IMR-90 (cell line): ENCODE measurements around the gene IRS2. TPM values are rescaled to one million over a fixed set of nuclear protein-coding genes. Genes with fewer than 3 reads are reported as not detected.

Experiments
- ATAC-seq: fragments of 200-7000 bp; cut with Tn5 transposase; 2 replicates; pipeline ENCODE4 v1.9.1; 2020; ENCODE audit warnings: low read depth, mild to moderate bottlenecking, moderate library complexity
- BruUV-seq: library from RNA; stranded (reverse); fragments of 400-500 nt; replicated peaks from 2 replicates; lab custom pipeline; 2021; lab: Mats Ljungman, UMichigan
- CTCF ChIA-PET: fragments of 300-600 bp; formaldehyde crosslinking; extraction: SDS; loops from one replicate; lab custom pipeline; 2021; ENCODE audit warnings: antibody characterized with exemption; lab: Yijun Ruan, JAX
- POLR2A ChIA-PET: fragments of 300-600 bp; sonication (Branson Sonifier 250); formaldehyde crosslinking; loops from one replicate; lab custom pipeline; 2022; ENCODE audit warnings: antibody characterized with exemption; ENCODE audit not compliant: unreplicated experiment; lab: Charles Lee
- DNase-seq: peaks from one replicate; pipeline ENCODE4 v3.0.0; 2013
- H2AFZ ChIP-seq: replicated peaks from 2 replicates; pipeline ENCODE3; 2013; ENCODE audit warnings: low read length, mild to moderate bottlenecking; ENCODE audit not compliant: poor library complexity
- H2AK5ac ChIP-seq: 2 replicates; pipeline ENCODE4 v1.6.1; 2013; ENCODE audit warnings: low read depth, low read length, inconsistent platforms
- H2AK9ac ChIP-seq: replicated peaks from 2 replicates; pipeline ENCODE3; 2013; ENCODE audit warnings: mild to moderate bottlenecking, low read depth, low read length, moderate library complexity; ENCODE audit not compliant: poor library complexity
- H2BK120ac ChIP-seq: 2 replicates; pipeline ENCODE4 v1.6.1; 2013; ENCODE audit warnings: low read depth, low read length, inconsistent platforms
- H2BK15ac ChIP-seq: 3 replicates; pipeline ENCODE4 v1.6.1; 2013; ENCODE audit warnings: low read depth, low read length, inconsistent platforms
- H2BK20ac ChIP-seq: 2 replicates; pipeline ENCODE4 v1.6.1; 2013; ENCODE audit warnings: low read depth, mild to moderate bottlenecking, inconsistent platforms, low read length, moderate library complexity
- H2BK5ac ChIP-seq: 2 replicates; pipeline ENCODE4 v1.6.1; 2013; ENCODE audit warnings: mild to moderate bottlenecking, low read depth, low read length, inconsistent platforms; ENCODE audit not compliant: poor library complexity, severe bottlenecking
- H3K14ac ChIP-seq: replicated peaks from 2 replicates; pipeline ENCODE4 v1.6.1; 2013; ENCODE audit warnings: low read depth, low read length, inconsistent platforms
- H3K18ac ChIP-seq: 2 replicates; pipeline ENCODE4 v1.6.1; 2013; ENCODE audit warnings: low read depth, low read length, control low read depth
- H3K23ac ChIP-seq: 2 replicates; pipeline ENCODE4 v1.6.1; 2013; ENCODE audit warnings: low read depth, low read length, inconsistent platforms
- H3K27ac ChIP-seq: 2 replicates; pipeline ENCODE4 v1.5.1; 2013; ENCODE audit warnings: mild to moderate bottlenecking, control low read depth, low read length; ENCODE audit not compliant: insufficient read depth
- H3K27me3 ChIP-seq: 2 replicates; pipeline ENCODE4 v1.6.1; 2013; ENCODE audit warnings: low read length; ENCODE audit not compliant: control insufficient read depth, insufficient read depth
- H3K36me3 ChIP-seq: 2 replicates; pipeline ENCODE4 v1.6.1; 2013; ENCODE audit warnings: low read length, mixed read lengths; ENCODE audit not compliant: control insufficient read depth, insufficient read depth
- H3K4ac ChIP-seq: 2 replicates; pipeline ENCODE4 v1.6.1; 2013; ENCODE audit warnings: low read depth, low read length, inconsistent platforms
- H3K4me1 ChIP-seq: 2 replicates; pipeline ENCODE4 v1.6.1; 2013; ENCODE audit warnings: low read length, mixed read lengths; ENCODE audit not compliant: control insufficient read depth, insufficient read depth
- H3K4me2 ChIP-seq: 2 replicates; pipeline ENCODE4 v1.6.1; 2013; ENCODE audit warnings: low read depth, mild to moderate bottlenecking, control low read depth, low read length, moderate library complexity
- H3K4me3 ChIP-seq: 2 replicates; pipeline ENCODE4 v1.5.1; 2013; ENCODE audit warnings: low read depth, mild to moderate bottlenecking, control low read depth, low read length, moderate library complexity; ENCODE audit not compliant: insufficient read depth
- H3K56ac ChIP-seq: 2 replicates; pipeline ENCODE4 v1.6.1; 2013; ENCODE audit warnings: low read length, inconsistent platforms; ENCODE audit not compliant: insufficient read depth; ENCODE audit errors: extremely low read depth
- H3K79me1 ChIP-seq, 2 experiments: 2 replicates each; pipeline ENCODE4 v1.6.1; 2013; ENCODE audit warnings: low read length in 2 of 2, inconsistent platforms in 1 of 2, low read depth in 1 of 2
- H3K9ac ChIP-seq: 2 replicates; pipeline ENCODE4 v1.6.1; 2013; ENCODE audit warnings: low read depth, low read length, control low read depth
- H3K9me1 ChIP-seq: 2 replicates; pipeline ENCODE4 v1.6.1; 2013; ENCODE audit warnings: low read length, inconsistent platforms; ENCODE audit not compliant: insufficient read depth
- H3K9me3 ChIP-seq: 2 replicates; pipeline ENCODE4 v1.6.1; 2013; ENCODE audit warnings: low read length; ENCODE audit not compliant: control insufficient read depth, insufficient read depth
- H4K20me1 ChIP-seq: 2 replicates; pipeline ENCODE4 v1.6.1; 2013; ENCODE audit warnings: low read length, inconsistent platforms; ENCODE audit not compliant: insufficient read depth
- H4K5ac ChIP-seq: 2 replicates; pipeline ENCODE4 v1.6.1; 2013; ENCODE audit warnings: mild to moderate bottlenecking, low read depth, low read length, control low read depth
- H4K8ac ChIP-seq, 2 experiments: 2 replicates each; pipeline ENCODE4 v1.6.1; 2013; ENCODE audit warnings: low read depth in 2 of 2, low read length in 2 of 2, control low read depth in 1 of 2, inconsistent platforms in 1 of 2
- H4K91ac ChIP-seq: 2 replicates; pipeline ENCODE4 v1.6.1; 2013; ENCODE audit warnings: low read depth, low read length, inconsistent platforms; ENCODE audit not compliant: insufficient read depth
- RAD21 ChIP-seq: IDR thresholded peaks from 2 replicates; pipeline ENCODE4 v1.6.1; 2012; ENCODE audit warnings: low read length, improper control_type of control experiment
- WGBS, 2 experiments: methylation state at CpG; one replicate each; pipeline versions ENCODE4 v1.1.5 to v1.1.7; 2013; ENCODE audit warnings: missing lambda C conversion rate in 2 of 2; ENCODE audit not compliant: insufficient read length in 1 of 2; ENCODE audit errors: extremely low coverage in 2 of 2; 5-methylcytosine and 5-hydroxymethylcytosine counted together
- dilution Hi-C: fragments of 300-500 bp; cut with HindIII; formaldehyde crosslinking; loops from one replicate; pipeline ENCODE4 v1.14.3; 2018; ENCODE audit warnings: low sequenced_read_pairs; ENCODE audit not compliant: unreplicated experiment
- in situ Hi-C: fragments of 300-500 bp; cut with MboI; formaldehyde crosslinking; loops from 3 replicates; pipeline ENCODE4 v1.14.3; 2019; ENCODE audit warnings: low sequenced_read_pairs, inconsistent platforms, mixed read lengths
- intact Hi-C: fragments of 100-400 bp; cut with micrococcal nuclease; formaldehyde crosslinking; loops from 2 replicates; pipeline ENCODE4 v1.10.0; 2022
- polyA plus RNA-seq, 3 experiments: library from polyadenylated mRNA; depleted of rRNA; stranded (reverse); fragments of >200 nt; gene quantifications; 2 replicates each; pipeline ENCODE4 v1.2.3, GENCODE V29; 2012; ENCODE audit warnings: low replicate concordance in 1 of 3
- total RNA-seq: library from RNA; depleted of rRNA; stranded (reverse); fragments of >200 nt; gene quantifications from 2 replicates; pipeline ENCODE4 v1.2.3, GENCODE V29; 2012
- TF ChIP-seq, protein P1 (sequence below): conservative IDR thresholded peaks from 2 replicates; pipeline ENCODE4 v1.5.1; 2012; ENCODE audit warnings: mild to moderate bottlenecking, low read depth, low read length, improper control_type of control experiment
- TF ChIP-seq, protein P2 (sequence below): fragments of 150-350 bp; IDR thresholded peaks from 2 replicates; pipeline ENCODE4 v1.6.1; 2017; ENCODE audit warnings: mild to moderate bottlenecking, antibody characterized with exemption, low read length, low read depth

IRS2 gene
- total and polyA plus RNA-seq, 2 of the 4 experiments (the other 2 are of a cell fraction): 0.36 to 1.4 TPM

DNA sequence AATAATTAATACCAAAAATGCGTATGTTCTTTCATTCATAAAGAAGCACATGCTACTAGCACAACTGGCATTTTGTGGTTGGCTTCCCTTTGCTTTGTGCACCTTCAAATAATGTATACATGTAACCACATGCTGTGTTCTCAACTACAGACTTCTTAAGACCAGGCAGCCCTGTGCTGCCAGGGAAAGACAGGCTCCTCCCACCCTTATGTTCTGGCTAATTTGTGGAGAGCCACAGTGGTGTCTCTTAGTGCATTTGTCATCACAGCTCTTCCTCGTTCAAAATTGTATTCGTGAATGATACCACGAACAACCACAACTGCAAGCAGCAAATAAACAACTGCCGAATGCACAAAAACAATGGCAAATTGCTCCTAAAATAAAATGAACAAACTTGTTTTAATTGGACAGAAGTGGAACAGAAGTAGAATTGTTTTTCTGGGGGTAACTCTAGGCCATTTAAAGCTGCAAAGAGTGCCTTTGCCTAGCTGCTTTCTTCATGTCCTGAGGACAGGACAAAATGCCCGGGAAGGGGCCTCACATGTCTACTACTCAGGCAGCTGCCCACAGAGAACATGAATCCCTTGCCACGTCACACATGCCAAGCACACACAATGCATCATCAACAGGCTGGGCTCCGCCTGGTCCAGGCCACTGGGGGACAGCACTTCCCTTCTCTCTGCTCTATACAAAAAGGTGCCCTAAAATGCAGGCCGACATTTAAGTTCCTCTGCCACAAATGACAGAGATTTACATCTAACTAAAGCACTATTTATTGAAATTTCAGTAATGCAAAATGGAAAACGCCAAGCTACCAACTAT, 21.7 kb downstream of the IRS2 start:
- Histone ChIP-seq H4K5ac (no peak overlapping the region), H3K4me1 (no peaks in the 10 kb centered on the region), H3K14ac (no peak overlapping the region), H2BK120ac (no peak overlapping the region), H3K36me3 (peaks cover 2% of the 10 kb centered on the region; the same call in 1 of the 2 replicates), H2BK20ac (no peak overlapping the region), H3K79me1 (peaks cover 21 to 47% of the 10 kb centered on the region in 2 experiments), H3K9me1 (peaks cover 6% of the 10 kb centered on the region; the same call in 1 of the 2 replicates), H3K27me3 (no peaks in the 10 kb centered on the region), H3K23ac (no peak overlapping the region), H3K18ac (no peak overlapping the region), H2BK15ac (no peak overlapping the region), H3K9ac (no peak overlapping the region), H4K8ac (no peak overlapping the region), H2AK9ac (no peak overlapping the region), H4K91ac (no peak overlapping the region), H2AFZ (no peak overlapping the region), H3K4ac (no peak overlapping the region), H3K4me3 (no peak overlapping the region), H4K20me1 (peaks cover 29% of the 10 kb centered on the region; the same call in 1 of the 2 replicates), H2AK5ac (no peak overlapping the region), H3K4me2 (no peak overlapping the region), H2BK5ac (no peak overlapping the region), H3K56ac (no peak overlapping the region), H3K9me3 (no peaks in the 10 kb centered on the region), H3K27ac (no peak overlapping the region)
- TF ChIP-seq, protein P1, sequence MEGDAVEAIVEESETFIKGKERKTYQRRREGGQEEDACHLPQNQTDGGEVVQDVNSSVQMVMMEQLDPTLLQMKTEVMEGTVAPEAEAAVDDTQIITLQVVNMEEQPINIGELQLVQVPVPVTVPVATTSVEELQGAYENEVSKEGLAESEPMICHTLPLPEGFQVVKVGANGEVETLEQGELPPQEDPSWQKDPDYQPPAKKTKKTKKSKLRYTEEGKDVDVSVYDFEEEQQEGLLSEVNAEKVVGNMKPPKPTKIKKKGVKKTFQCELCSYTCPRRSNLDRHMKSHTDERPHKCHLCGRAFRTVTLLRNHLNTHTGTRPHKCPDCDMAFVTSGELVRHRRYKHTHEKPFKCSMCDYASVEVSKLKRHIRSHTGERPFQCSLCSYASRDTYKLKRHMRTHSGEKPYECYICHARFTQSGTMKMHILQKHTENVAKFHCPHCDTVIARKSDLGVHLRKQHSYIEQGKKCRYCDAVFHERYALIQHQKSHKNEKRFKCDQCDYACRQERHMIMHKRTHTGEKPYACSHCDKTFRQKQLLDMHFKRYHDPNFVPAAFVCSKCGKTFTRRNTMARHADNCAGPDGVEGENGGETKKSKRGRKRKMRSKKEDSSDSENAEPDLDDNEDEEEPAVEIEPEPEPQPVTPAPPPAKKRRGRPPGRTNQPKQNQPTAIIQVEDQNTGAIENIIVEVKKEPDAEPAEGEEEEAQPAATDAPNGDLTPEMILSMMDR: 0 out of 2 replicates have a peak, but pooled peaks have one; percentile 23
- TF ChIP-seq, protein P2, sequence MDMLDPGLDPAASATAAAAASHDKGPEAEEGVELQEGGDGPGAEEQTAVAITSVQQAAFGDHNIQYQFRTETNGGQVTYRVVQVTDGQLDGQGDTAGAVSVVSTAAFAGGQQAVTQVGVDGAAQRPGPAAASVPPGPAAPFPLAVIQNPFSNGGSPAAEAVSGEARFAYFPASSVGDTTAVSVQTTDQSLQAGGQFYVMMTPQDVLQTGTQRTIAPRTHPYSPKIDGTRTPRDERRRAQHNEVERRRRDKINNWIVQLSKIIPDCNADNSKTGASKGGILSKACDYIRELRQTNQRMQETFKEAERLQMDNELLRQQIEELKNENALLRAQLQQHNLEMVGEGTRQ: no peak
- TF ChIP-seq RAD21: peak; percentile 36
- dilution Hi-C loops: no loop called here
- POLR2A ChIA-PET: no interaction called here
- intact Hi-C loops: no loop called here
- in situ Hi-C loops: no loop called here
- CTCF ChIA-PET: interaction anchor here (0.9 kb wide), 1 partner anchor 16 kb away, joined by 3 read pairs; no protein-coding TSS in a partner anchor
- BruUV-seq: no TSS peak
- DNase-seq (peak; percentile 21), ATAC-seq (peak; percentile 44)
- no CpG with 5 or more reads among the region's 10 CpGs for WGBS, 2 experiments
